ACC112 (cell line): ENCODE data around the gene RRAGC.
A peak's percentile ranks its signal among the peaks of the same experiment; 100 is the strongest.

Experiments
- H2AFZ ChIP-seq: fragments of 200-600 bp; sonication (generic); one replicate; pipeline ENCODE4 v1.6.0; 2017; ENCODE audit warnings: antibody characterized with exemption, low read length; ENCODE audit not compliant: unreplicated experiment
- H3K27ac ChIP-seq: fragments of 200-600 bp; sonication (generic); 2 replicates; pipeline ENCODE4 v1.5.1; 2014; ENCODE audit warnings: low read depth, mild to moderate bottlenecking, antibody characterized with exemption, low read length, moderate library complexity
- H3K27me3 ChIP-seq: fragments of 200-600 bp; sonication (generic); 2 replicates; pipeline ENCODE4 v1.6.1; 2014; ENCODE audit warnings: mild to moderate bottlenecking, antibody characterized with exemption, low read length, moderate library complexity, mixed read lengths; ENCODE audit not compliant: insufficient read depth
- H3K36me3 ChIP-seq: fragments of 200-600 bp; sonication (generic); 2 replicates; pipeline ENCODE4 v1.6.1; 2016; ENCODE audit warnings: mild to moderate bottlenecking, antibody characterized with exemption, low read length, moderate library complexity, mixed read lengths; ENCODE audit not compliant: insufficient read depth
- H3K4me1 ChIP-seq: fragments of 200-600 bp; sonication (generic); one replicate; pipeline ENCODE4 v1.6.1; 2016; ENCODE audit warnings: low read length, mixed read lengths; ENCODE audit not compliant: insufficient read depth, unreplicated experiment, control insufficient read depth
- H3K4me3 ChIP-seq: fragments of 200-600 bp; sonication (generic); 2 replicates; pipeline ENCODE4 v1.5.1; 2014; ENCODE audit warnings: mild to moderate bottlenecking, low read depth, low read length
- H3K79me2 ChIP-seq: fragments of 200-600 bp; sonication (generic); one replicate; pipeline ENCODE4 v1.6.0; 2016; ENCODE audit warnings: low read length; ENCODE audit not compliant: control insufficient read depth, unreplicated experiment, insufficient read depth

RRAGC gene

DNA sequence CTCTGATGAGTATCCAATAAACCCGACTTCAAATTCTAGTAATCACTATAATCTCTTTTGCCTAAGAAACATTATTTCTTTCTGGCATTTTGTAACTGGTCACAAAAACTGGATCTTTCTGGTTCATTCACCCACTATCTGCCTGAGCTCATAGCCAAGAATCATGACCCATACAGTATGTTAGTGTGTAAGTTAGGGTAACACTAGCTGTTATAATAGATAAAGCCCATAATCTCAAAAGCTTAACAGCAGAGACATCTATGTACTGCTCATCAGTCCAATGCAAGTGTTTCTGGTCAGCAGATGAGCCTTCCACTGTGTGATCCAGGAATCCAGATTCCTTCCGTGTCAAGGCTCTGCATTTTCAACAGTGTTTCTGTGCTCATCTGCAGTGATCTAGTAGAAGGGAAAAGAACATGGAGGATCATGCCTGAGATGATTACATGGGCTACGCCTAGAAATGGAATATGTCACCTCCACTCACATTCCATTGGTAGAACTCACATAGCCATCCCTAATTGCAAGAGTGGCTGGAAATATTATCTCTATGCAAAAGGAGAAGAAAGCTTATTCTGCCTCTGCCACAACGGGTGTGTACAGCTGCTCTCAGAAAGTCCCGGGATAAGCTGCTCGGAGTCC, 27.7 kb downstream of the RRAGC start:
- Histone ChIP-seq H3K4me3 (no peak overlapping the region), H3K79me2 (no peaks in the 10 kb centered on the region), H3K4me1 (no peaks in the 10 kb centered on the region), H3K27ac (no peak overlapping the region), H3K27me3 (peaks cover 51% of the 10 kb centered on the region), H2AFZ (no peak overlapping the region), H3K36me3 (no peaks in the 10 kb centered on the region)

DNA sequence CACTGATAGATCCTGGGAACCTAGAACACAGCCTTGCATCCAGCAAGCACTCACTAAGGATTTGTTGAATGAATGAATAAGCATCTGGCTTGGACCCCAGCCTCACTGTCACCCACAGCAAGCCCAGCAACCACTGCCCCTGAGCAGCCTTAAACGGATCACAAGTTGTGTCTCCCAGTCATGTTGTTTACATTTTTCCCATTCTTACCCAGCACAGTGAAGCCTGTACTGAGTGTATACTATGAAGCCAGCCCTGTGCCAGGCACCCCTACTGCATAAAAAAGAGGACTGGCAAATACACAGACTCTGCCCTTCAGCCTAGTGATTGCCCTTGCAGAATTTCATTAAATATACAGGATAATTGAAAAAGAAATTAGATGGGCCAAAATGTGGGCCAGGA, 30.2 kb downstream of the RRAGC start:
- Histone ChIP-seq H3K27me3 (peaks cover 76% of the 10 kb centered on the region), H3K79me2 (no peaks in the 10 kb centered on the region), H2AFZ (no peak overlapping the region)

DNA sequence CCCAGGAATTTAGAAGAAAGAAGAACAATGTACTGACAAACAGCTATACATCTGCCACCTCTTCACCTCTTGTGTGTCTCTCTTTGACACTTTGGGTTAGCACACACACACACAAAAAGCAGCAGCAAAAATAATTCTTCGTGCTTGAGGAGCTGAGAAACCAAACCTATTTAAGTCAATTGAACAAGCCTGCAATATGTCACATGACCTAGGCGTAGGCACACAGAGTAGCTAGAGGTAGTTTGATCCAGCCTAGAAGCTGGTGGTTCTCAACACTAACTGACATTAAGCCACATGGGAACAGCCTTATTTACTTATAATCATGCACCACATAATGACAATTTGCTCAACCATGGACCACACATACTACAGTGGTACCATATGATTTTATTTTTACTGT, 32.3 kb downstream of the RRAGC start:
- no peak overlapping the region for H2AFZ ChIP-seq
- H3K36me3 ChIP-seq, result no peaks in the 10 kb centered on the region
- peaks cover 80% of the 10 kb centered on the region for H3K27me3 ChIP-seq
- no peaks in the 10 kb centered on the region for H3K4me1 ChIP-seq
- H3K27ac ChIP-seq, result no peak overlapping the region
- H3K4me3 ChIP-seq, result no peak overlapping the region
- no peaks in the 10 kb centered on the region for H3K79me2 ChIP-seq

More for the DNA sequence above, 30.2 kb downstream of the RRAGC start:
- Histone ChIP-seq H3K36me3 (no peaks in the 10 kb centered on the region), H3K4me3 (no peak overlapping the region), H3K4me1 (no peaks in the 10 kb centered on the region), H3K27ac (no peak overlapping the region)

DNA sequence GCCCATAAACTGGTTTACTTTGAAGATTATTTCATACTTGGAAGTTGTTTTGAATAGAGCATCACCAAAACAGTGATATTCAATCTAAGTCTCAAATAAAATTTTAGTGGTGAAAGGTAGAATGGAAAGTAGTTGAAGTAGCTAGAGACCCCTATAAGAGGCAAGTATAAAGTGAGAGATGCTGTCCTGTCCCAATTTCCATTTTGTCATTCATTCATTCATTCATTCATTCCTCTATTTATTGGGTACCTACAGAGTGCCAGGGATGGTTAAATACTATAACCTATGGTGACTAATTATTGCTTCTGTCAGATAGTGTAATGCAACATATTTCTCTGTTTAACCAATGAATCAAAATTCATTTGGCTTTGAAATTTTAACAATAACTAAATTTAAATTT, 32.7 kb downstream of the RRAGC start:
- H3K79me2 ChIP-seq, result no peaks in the 10 kb centered on the region
- H2AFZ ChIP-seq, result no peak overlapping the region
- peaks cover 80% of the 10 kb centered on the region for H3K27me3 ChIP-seq
- H3K4me3 ChIP-seq, result no peak overlapping the region
- H3K36me3 ChIP-seq, result no peaks in the 10 kb centered on the region
- H3K4me1 ChIP-seq, result no peaks in the 10 kb centered on the region
- no peak overlapping the region for H3K27ac ChIP-seq

DNA sequence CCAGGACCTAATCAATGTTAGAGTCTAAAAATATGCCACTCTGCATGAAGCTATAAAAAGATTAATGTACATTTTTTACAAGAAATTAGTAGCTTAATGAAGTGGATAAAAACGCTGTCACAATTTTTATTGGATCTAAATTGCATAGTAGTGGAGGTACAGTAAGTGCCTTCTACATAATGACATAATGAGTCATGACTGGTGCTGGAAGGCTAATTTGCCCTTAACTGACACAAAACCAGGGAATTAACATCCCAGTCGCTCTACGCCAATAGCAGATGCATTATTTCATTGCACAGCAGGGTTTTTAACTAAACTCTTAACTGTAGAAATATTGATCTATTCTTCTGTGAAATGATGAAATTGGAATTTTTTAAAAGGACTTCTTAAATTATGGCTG, 33.3 kb downstream of the RRAGC start:
- Histone ChIP-seq H3K36me3 (no peaks in the 10 kb centered on the region), H3K27ac (no peak overlapping the region)

DNA sequence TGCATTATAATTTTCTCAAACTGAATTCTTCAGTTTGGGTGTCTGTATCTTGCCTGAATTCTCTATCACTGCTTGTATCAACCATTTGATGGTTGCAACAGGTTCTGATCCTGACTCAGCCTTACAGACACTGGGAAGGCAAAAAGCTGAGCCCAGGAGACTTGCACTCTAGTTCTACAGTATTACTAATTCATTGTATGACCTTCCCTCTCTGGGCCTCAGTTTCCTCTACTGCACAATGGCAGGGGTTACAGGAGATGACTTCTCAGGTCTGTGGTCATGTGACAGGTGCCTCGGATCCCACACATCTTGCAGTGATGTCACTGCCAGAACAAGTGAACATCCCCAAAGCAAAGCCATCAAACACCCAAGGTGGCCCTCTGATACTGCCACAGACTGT, 38.7 kb downstream of the RRAGC start:
- Histone ChIP-seq H3K79me2 (no peaks in the 10 kb centered on the region), H3K27me3 (peaks cover 84% of the 10 kb centered on the region), H2AFZ (no peak overlapping the region), H3K36me3 (no peaks in the 10 kb centered on the region), H3K4me3 (no peak overlapping the region), H3K27ac (no peak overlapping the region), H3K4me1 (peaks cover 2% of the 10 kb centered on the region)

More for the DNA sequence above, 33.3 kb downstream of the RRAGC start:
- no peaks in the 10 kb centered on the region for H3K79me2 ChIP-seq
- no peak overlapping the region for H3K4me3 ChIP-seq
- H3K27me3 ChIP-seq, result peaks cover 79% of the 10 kb centered on the region
- H3K4me1 ChIP-seq, result no peaks in the 10 kb centered on the region
- no peak overlapping the region for H2AFZ ChIP-seq

DNA sequence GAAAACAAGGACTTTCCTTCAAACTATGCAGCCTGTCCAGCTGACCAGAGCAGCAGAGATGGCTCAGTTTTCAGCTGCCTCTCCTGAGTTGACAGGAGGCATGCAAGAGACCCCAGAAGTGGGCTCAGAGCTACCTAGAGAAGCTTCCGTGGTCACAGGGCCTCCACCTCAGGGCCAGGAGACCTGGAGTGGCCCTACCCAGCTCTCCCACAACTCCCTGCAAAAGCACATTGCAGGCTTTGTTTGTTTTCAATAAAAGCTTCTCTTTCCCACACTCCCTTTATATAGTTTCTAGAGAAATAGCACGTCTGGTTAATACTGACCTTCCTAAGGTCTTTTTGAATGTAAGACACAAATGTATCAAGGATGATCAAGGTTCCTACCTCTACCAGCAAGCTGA, 40.1 kb downstream of the RRAGC start:
- Histone ChIP-seq H3K36me3 (no peaks in the 10 kb centered on the region), H3K27ac (no peak overlapping the region), H3K4me1 (peaks cover 2% of the 10 kb centered on the region), H3K27me3 (peaks cover 84% of the 10 kb centered on the region), H3K4me3 (no peak overlapping the region), H2AFZ (no peak overlapping the region), H3K79me2 (no peaks in the 10 kb centered on the region)

DNA sequence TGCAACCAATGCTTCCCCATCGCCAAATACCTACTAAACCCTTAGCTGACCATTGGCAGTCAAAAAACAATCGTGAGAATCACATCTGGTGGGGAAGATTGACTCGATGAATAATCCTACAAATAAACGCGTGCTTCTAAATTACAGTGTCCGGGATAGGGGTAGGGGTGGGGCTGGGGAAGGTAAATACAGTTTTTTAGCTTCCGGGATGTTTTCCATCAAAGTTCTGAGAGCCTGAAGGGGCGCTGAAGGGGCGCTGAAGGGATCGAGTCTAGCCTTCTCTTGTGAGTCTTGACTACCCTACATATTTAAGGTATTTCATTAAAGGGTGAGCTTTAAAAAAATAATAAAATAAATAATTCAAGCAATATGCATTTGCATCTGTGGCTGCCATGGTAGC, 40.5 kb downstream of the RRAGC start:
- Histone ChIP-seq H3K4me3 (no peak overlapping the region), H3K4me1 (peaks cover 2% of the 10 kb centered on the region), H3K36me3 (no peaks in the 10 kb centered on the region), H3K27ac (no peak overlapping the region), H2AFZ (no peak overlapping the region), H3K79me2 (no peaks in the 10 kb centered on the region), H3K27me3 (peaks cover 84% of the 10 kb centered on the region)

DNA sequence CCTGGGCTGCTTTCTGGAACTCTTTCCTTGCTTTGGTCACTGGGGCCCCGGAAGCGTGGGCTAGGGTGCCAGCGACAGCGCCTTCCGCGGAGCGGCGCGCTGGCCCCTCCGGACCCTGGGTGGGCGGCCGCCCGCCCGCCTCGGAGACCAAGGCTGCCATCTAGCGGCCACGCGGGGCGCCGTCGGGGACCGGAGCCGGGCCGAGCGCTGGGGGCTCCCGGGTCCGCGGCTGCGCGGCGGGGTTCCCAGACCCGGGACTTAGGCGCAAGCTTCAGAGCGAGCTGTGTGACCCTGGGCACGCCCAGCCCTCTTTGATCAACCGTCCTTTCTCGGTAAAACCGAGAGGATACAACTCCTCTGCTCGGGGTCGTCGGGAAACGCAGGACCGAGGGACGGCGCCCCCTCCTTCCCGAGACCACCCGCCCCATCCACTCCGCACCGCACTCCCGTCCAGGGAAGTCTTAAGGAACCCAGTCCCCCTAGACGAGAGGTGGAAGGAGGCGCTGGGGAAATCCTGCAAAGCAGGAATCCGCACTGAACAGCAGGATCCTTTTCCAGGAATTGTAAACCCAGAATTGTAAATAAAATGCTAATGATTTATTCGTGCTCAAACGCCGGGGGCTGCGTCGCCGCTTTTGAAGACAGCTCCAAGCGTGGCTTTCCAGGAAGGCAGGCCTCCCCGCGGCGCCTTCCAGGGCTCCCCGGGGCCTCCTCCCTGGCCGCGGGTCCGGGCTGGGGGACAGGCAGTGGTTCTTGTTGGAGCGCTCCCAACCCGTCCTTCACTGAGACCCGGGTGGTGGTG, 41.2 kb downstream of the RRAGC start:
- Histone ChIP-seq H3K4me1 (peaks cover 2% of the 10 kb centered on the region), H3K27me3 (peaks cover 91% of the 10 kb centered on the region), H2AFZ (peak overlapping the region; percentile 40), H3K36me3 (no peaks in the 10 kb centered on the region), H3K4me3 (0 out of 2 replicates have a peak overlapping the region, but pooled peaks have one; percentile 26), H3K79me2 (no peaks in the 10 kb centered on the region), H3K27ac (no peak overlapping the region)

DNA sequence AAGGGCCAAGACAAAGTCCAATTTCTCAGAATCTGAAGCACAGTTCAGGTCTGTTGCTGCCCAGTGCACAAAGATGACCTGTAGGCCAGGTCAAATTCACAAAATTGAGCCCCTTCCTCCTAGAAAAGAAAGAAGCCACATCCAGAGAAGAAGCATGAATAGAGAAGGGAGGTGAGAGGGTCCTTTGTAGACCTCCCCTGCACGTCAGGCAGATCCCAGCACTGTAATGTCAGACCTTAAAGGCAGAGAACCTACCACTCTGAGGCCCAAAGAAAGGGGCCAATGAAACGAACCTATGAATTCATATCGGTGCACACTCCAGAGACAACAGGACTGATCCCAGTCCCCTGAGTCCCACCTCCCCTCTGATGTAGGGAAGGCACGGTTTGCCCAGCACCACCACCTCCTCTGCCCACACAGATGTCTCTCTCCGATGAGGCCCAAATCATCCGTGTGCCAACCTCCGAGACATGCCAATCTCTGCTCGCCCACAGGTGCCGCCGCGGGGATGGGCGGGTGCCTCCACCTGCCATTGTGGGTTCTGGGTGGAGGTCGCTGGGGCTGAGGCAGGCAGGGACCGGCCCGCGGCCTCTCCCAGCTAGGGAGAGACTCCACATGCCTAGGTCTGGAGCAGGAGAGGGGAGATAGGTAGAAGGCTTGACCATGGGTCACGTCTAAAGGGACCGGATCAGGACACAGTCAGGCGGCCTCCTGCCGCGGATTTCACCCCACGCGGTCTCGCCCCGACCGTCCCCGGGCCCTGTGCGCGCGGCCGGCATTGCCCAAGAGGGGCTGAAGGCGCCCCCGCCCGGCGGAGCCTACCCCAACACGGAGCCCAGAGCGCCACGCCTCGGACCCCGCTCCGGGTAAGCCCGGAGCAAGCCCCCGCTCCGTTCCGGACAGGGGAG, 42.1 kb downstream of the RRAGC start:
- no peak overlapping the region for H3K27ac ChIP-seq

More for the DNA sequence above, 42.1 kb downstream of the RRAGC start:
- no peaks in the 10 kb centered on the region for H3K36me3 ChIP-seq
- H3K79me2 ChIP-seq, result no peaks in the 10 kb centered on the region
- peak overlapping the region; percentile 40 for H2AFZ ChIP-seq
- H3K4me3 ChIP-seq, result no peak overlapping the region
- H3K27me3 ChIP-seq, result peaks cover 98% of the 10 kb centered on the region
- H3K4me1 ChIP-seq, result peaks cover 2% of the 10 kb centered on the region
